Heart left ventricle (tissue), 13 donors: ENCODE measurements around the gene UBE4B.

Experiments used
- CTCF ChIP-seq, 12 donors: fragments of 200-600 bp; sonication (generic) in 4 of 12; IDR thresholded peaks; one replicate each; pipeline versions ENCODE4 v1.5.0 to v1.8.0; 2018 to 2022; ENCODE audit warnings: antibody characterized with exemption in 12 of 12, mild to moderate bottlenecking in 5 of 12
- POLR2A ChIP-seq, 2 donors: fragments of 450-650 bp; IDR thresholded peaks; one replicate each; pipeline ENCODE4 v1.6.1; 2017; ENCODE audit warnings: antibody characterized with exemption in 2 of 2, mild to moderate bottlenecking in 2 of 2, moderate library complexity in 2 of 2
- donor health status: ischemic (EF 13 %, LVEDD 7.1; RV severe dilation, severe dysfunction).
- donor health status: DM: no; HTN: yes; CAD: no.
- donor health status: DM: no; HTN: no; CAD: no.
- donor health status: ischemic (EF 25% LVEDD 6.9; RV normal size, moderate dysfunction).
- donor health status: ischemic (EF 25% LVEDD 5.7; RV mildly dilated, moderate dysfunction).
- donor health status: ischemic (EF 35%, LVEDD 5.7; RV mildly dilated, moderate dysfunction).
- donor health status: nonischemic (EF 11% LVEDD 7.7; RV severe dilation, severe dysfunction).
- donor health status: DM: yes; HTN: yes; CAD: no.
- donor health status: PGD.
- donor health status: ischemic (EF 29% LVEDD 5.4; RV normal size, mild dysfunction).
- donor health status: nonischemic (EF 23%, LVEDD 6.1; RV moderate dilation, normal function).

- no peak for TF ChIP-seq CTCF (IDR thresholded peaks at IDR 0.05)
- no peak for TF ChIP-seq POLR2A (IDR thresholded peaks at IDR 0.05)
These were observed 136.3 kb downstream of the UBE4B start for GRCh38 chr1:10168912-10169514.
